Endothelial cell of umbilical vein (primary cell): ENCODE measurements around the gene CYP26C1. TPM values are rescaled to one million over a fixed set of nuclear protein-coding genes. Genes with fewer than 3 reads are reported as not detected.

Experiments used
- BruUV-seq: library from RNA; stranded (reverse); fragments of 400-500 nt; replicated peaks from 2 replicates; lab custom pipeline; 2021; lab: Mats Ljungman, UMichigan
- CTCF ChIA-PET: fragments of 300-600, 350-600 bp; sonication (Branson Sonifier 250); formaldehyde crosslinking; loops from one replicate; lab custom pipeline; 2021; ENCODE audit warnings: antibody characterized with exemption, inconsistent platforms; lab: Charles Lee
- POLR2A ChIA-PET: fragments of 300-600, 350-600 bp; sonication (Branson Sonifier 250); formaldehyde crosslinking; loops from one replicate; lab custom pipeline; 2021; ENCODE audit warnings: antibody characterized with exemption, inconsistent platforms; lab: Charles Lee
- DNase-seq: peaks from one replicate; pipeline ENCODE4 v3.0.0-alpha.2; 2011; ENCODE audit warnings: low read depth, low spot score
- FAIRE-seq: peaks from 2 replicates; lab custom pipeline; 2011; peaks lifted over from hg19 to GRCh38; lab: Jason Lieb, UNC
- H2AFZ ChIP-seq: 2 replicates; pipeline ENCODE4 v1.6.0; 2012; ENCODE audit warnings: low read depth, low read length, control low read depth, inconsistent platforms
- H3K27ac ChIP-seq: 2 replicates; pipeline ENCODE4 v1.5.1; 2011; ENCODE audit warnings: low read depth, mild to moderate bottlenecking, control low read depth, low read length, moderate library complexity; ENCODE audit not compliant: insufficient read depth
- H3K27me3 ChIP-seq, 2 experiments: 2 replicates each; pipeline versions ENCODE4 v1.6.0 to v1.6.1; 2011; ENCODE audit warnings: low read length in 2 of 2, mixed read lengths in 1 of 2; ENCODE audit not compliant: control insufficient read depth in 2 of 2, insufficient read depth in 2 of 2
- H3K36me3 ChIP-seq, 2 experiments: 2 replicates in 1 of 2; 3 replicates in 1 of 2; pipeline ENCODE4 v1.5.1; 2011; ENCODE audit warnings: low read length in 2 of 2, mild to moderate bottlenecking in 1 of 2, moderate library complexity in 1 of 2; ENCODE audit not compliant: control insufficient read depth in 2 of 2, insufficient read depth in 2 of 2; ENCODE audit errors: extremely low read depth in 1 of 2
- H3K4me1 ChIP-seq: 3 replicates; pipeline ENCODE4 v1.5.1; 2011; ENCODE audit warnings: mild to moderate bottlenecking, low read length; ENCODE audit not compliant: control insufficient read depth, insufficient read depth; ENCODE audit errors: extremely low read depth
- H3K4me2 ChIP-seq: 2 replicates; pipeline ENCODE4 v1.6.1; 2011; ENCODE audit warnings: low read length, control low read depth, mixed read lengths; ENCODE audit not compliant: insufficient read depth
- H3K4me3 ChIP-seq, 3 experiments: fragments of 200-600 bp in 1 of 3; sonication (generic), shearing (Covaris generic) in 1 of 3; replicated peaks in 1 of 3; 2 replicates each; pipeline ENCODE4 v1.5.1; 2011 to 2016; ENCODE audit warnings: control low read depth in 3 of 3, low read length in 3 of 3, mild to moderate bottlenecking in 2 of 3, inconsistent platforms in 1 of 3, low read depth in 1 of 3, moderate library complexity in 1 of 3; ENCODE audit not compliant: insufficient read depth in 1 of 3
- H3K79me2 ChIP-seq: 2 replicates; pipeline ENCODE4 v1.6.0; 2012; ENCODE audit warnings: low read length, inconsistent platforms; ENCODE audit not compliant: control insufficient read depth, insufficient read depth
- H3K9ac ChIP-seq: replicated peaks from 2 replicates; pipeline ENCODE3; 2011; ENCODE audit warnings: low read length, control low read depth; ENCODE audit not compliant: insufficient read depth; ENCODE audit errors: extremely low read depth
- H3K9me1 ChIP-seq: replicated peaks from 3 replicates; pipeline ENCODE4 v1.6.0; 2011; ENCODE audit warnings: mild to moderate bottlenecking, low read length; ENCODE audit not compliant: control insufficient read depth, insufficient read depth; ENCODE audit errors: extremely low read depth
- H3K9me3 ChIP-seq: replicated peaks from 2 replicates; pipeline ENCODE4 v1.5.1; 2012; ENCODE audit warnings: low read length, inconsistent platforms; ENCODE audit not compliant: control insufficient read depth, insufficient read depth
- H4K20me1 ChIP-seq: replicated peaks from 2 replicates; pipeline ENCODE3; 2011; ENCODE audit warnings: mild to moderate bottlenecking, low read length; ENCODE audit not compliant: control insufficient read depth, insufficient read depth; ENCODE audit errors: extremely low read depth
- CTCF ChIP-seq, 2 donors: IDR thresholded peaks; 1 replicate in 1 of 2; 2 replicates in 1 of 2; pipeline ENCODE4 v1.5.1; 2011; ENCODE audit warnings: low read length in 2 of 2, mild to moderate bottlenecking in 2 of 2, moderate library complexity in 2 of 2, control low read depth in 1 of 2, inconsistent platforms in 1 of 2, low read depth in 1 of 2; ENCODE audit not compliant: insufficient read depth in 1 of 2; ENCODE audit errors: extremely low read depth in 1 of 2
- EZH2 ChIP-seq: IDR thresholded peaks from 2 replicates; pipeline ENCODE4 v1.6.1; 2012; ENCODE audit warnings: borderline replicate concordance, low read depth, mild to moderate bottlenecking, moderate library complexity, low read length, inconsistent platforms; ENCODE audit not compliant: severe bottlenecking
- FOS ChIP-seq: IDR thresholded peaks from 2 replicates; pipeline ENCODE4 v1.6.1; 2011; ENCODE audit warnings: mild to moderate bottlenecking, low read length, moderate library complexity, borderline replicate concordance; ENCODE audit not compliant: insufficient read depth
- GATA2 ChIP-seq: IDR thresholded peaks from 2 replicates; pipeline ENCODE4 v1.7.0; 2011; ENCODE audit warnings: low read depth, mild to moderate bottlenecking, moderate library complexity, mixed read lengths, low read length; ENCODE audit not compliant: insufficient read length, insufficient read depth
- JUN ChIP-seq: IDR thresholded peaks from 2 replicates; pipeline ENCODE4 v1.6.1; 2011; ENCODE audit warnings: borderline replicate concordance, low read depth; ENCODE audit not compliant: insufficient read length, insufficient read depth
- MAX ChIP-seq: IDR thresholded peaks from 2 replicates; pipeline ENCODE4 v1.6.1; 2011; ENCODE audit not compliant: insufficient read depth, insufficient read length
- MYC ChIP-seq: IDR thresholded peaks from one replicate; pipeline ENCODE4 v1.6.1; 2011; ENCODE audit warnings: mild to moderate bottlenecking, low read depth, low read length
- POLR2A ChIP-seq: IDR thresholded peaks from 2 replicates; pipeline ENCODE4 v1.6.1; 2012; ENCODE audit warnings: low read depth, mild to moderate bottlenecking, control low read depth, low read length
- POLR2AphosphoS5 ChIP-seq: IDR thresholded peaks from 2 replicates; pipeline ENCODE4 v1.6.1; 2012; ENCODE audit warnings: low read depth, mild to moderate bottlenecking, control low read depth, low read length, moderate library complexity; ENCODE audit not compliant: insufficient read depth
- dilution Hi-C: fragments of 300-500 bp; cut with MboI; formaldehyde crosslinking; loops from one replicate; pipeline ENCODE4 v1.15.0; 2019; ENCODE audit warnings: low sequenced_read_pairs; ENCODE audit not compliant: extremely low pct_ligation_motif_present
- intact Hi-C: fragments of 100-400 bp; cut with micrococcal nuclease; formaldehyde crosslinking; loops from one replicate; pipeline ENCODE4 v1.10.0; 2022
- polyA plus RNA-seq, 4 experiments: library from polyadenylated mRNA; depleted of rRNA in 3 of 4; stranded (reverse) in 3 of 4; unstranded in 1 of 4; fragments of >200 nt; gene quantifications; 2 replicates each; pipeline versions ENCODE4 v1.2.1 to v1.2.3, GENCODE V29; 2011 to 2012; ENCODE audit warnings: missing spikeins in 1 of 4
- total RNA-seq: library from RNA; stranded (reverse); gene quantifications from 2 replicates; pipeline ENCODE4 v1.2.3, GENCODE V29; 2021

CYP26C1 gene
- total and polyA plus RNA-seq, 2 donors (not counting 3 experiments of a cell fraction or from before 2014, with no cell fraction given) = 0.12 to 3.0 TPM

GRCh38 chr10:93034426-93034825, 26.2 kb upstream of the CYP26C1 start:
- no peak overlapping the region for H3K27ac ChIP-seq
- no peak overlapping the region for H3K4me3 ChIP-seq
- H4K20me1 ChIP-seq = no peaks in the 10 kb centered on the region
- no peak overlapping the region for H2AFZ ChIP-seq
- DNase-seq (no peak), FAIRE-seq (no peak)
- H3K27me3 ChIP-seq = no peaks in the 10 kb centered on the region
- no peaks in the 10 kb centered on the region for H3K9me3 ChIP-seq
- TF ChIP-seq FOS = no peak
- TF ChIP-seq MAX = no peak
- no peak for TF ChIP-seq POLR2A
- no peak for TF ChIP-seq CTCF (IDR thresholded peaks at IDR 0.05; ENCODE audit: extremely low read depth in 1 of 2, insufficient read depth in 1 of 2, low read depth in 1 of 2, low read length in 2 of 2)
- TF ChIP-seq EZH2 = no peak
- no peak for TF ChIP-seq GATA2
- no peak for TF ChIP-seq POLR2AphosphoS5
- no peak for TF ChIP-seq JUN
- no peak for TF ChIP-seq MYC
- H3K4me1 ChIP-seq = peaks cover 6% of the 10 kb centered on the region
- ChIA-PET CTCF (no interaction called here), POLR2A (no interaction called here)
- no peaks in the 10 kb centered on the region for H3K79me2 ChIP-seq
- H3K9ac ChIP-seq = no peak overlapping the region
- H3K9me1 ChIP-seq = no peaks in the 10 kb centered on the region
- BruUV-seq = no TSS peak
- intact Hi-C loops (no loop called here), dilution Hi-C loops (no loop called here)
- no peaks in the 10 kb centered on the region for H3K36me3 ChIP-seq
- no peak overlapping the region for H3K4me2 ChIP-seq
